NCI-H2081 treated with DMSO at 0.1 percent for 48 hours (cell line): ENCODE data around the gene DIPK1A.

Experiments used
- DNase-seq: peaks from one replicate; lab custom pipeline; 2025; lab: John Stamatoyannopoulos, UW

The DIPK1A gene

DNA sequence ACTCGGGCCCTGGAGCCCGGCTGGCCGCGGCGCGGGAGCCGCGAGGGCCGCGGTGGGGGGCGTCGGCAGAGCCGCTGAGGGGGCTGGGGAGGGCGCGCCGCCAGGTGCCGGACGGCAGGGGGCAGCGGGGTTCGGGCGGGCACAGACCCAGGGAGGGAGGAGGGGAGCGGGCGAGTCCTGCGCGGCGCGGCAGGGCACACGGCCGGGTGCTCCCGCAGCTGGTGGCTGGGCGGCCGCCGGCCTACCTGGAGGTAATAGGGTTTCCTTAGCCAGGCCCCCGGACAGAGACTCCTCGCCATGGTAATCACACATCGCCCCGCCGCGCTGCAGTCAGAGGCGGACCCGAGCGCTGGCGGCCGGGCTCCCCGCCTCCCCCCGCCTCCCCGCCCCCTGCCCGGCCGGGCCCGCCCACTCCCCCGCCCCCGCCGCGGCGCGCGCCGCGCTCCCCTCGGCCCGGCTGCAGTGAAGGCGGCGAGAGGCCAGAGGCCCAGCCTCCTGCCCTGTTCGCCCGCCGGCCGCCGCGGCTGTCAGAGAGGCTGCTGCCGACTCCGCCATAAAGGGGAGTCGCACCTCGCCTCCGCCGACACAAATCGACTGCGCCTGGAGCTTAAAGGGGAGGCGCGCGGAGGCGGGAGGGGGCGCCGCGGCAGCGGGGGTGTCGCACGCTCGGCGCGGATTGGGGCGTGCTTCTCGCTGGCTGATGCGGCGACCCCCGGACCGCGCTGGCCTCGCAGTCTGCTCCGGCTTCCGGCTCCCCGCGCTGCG, at the start of gene DIPK1A:
TSS of gene DIPK1A (minus strand) at position 332 of the 765 bp plus-strand sequence. CDS start at position 299, 33 bp downstream.
- peak; percentile 12 for DNase-seq

DNA sequence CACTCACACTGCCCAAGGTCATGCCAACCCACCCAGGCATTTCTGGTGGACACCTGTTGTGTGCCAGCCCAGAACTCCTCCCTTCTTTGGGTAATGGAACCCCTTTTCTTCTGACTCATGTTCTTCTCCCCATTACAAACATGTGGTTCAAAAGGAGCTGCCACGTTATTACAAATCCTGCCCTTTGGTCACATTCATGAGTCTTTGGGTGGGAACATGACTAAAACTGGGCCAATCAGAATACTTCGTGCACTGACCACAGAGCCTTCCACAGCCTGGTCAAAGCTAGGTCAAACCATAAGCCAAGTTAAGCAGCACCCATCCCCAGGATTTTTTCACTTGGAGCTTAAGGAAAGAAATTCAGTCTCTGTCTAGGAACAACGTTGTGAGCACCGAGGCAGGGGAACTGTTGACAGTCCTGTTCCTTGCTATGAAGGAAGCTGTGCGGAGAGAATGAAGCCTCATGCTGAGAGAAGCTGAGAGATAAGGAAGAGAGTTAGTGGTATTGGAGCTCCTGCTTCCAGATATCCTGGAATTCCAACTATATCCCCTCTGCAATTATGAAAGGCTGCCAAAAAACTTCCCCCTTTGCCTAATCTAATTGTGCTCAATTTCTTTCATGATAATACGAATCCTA, 46.8 kb upstream of the DIPK1A start:
- DNase-seq = no peak

DNA sequence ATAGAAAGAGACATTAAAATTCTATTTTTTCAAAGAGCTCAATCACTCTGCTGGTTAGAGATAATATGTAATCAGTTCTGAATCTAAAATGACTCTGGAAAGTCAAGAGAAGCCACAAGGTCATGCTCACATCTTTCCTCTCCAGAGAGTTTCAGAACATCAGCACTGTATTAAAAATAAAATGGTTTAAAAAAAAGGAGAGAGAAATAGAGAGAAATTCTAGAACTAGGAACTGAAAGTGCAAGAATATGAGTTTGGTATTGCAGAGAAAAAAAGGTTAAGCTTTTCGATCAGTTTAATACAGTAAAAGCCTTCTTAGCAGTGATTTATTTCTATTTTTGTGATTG, 44.0 kb upstream of the DIPK1A start:
- DNase-seq = no peak

DNA sequence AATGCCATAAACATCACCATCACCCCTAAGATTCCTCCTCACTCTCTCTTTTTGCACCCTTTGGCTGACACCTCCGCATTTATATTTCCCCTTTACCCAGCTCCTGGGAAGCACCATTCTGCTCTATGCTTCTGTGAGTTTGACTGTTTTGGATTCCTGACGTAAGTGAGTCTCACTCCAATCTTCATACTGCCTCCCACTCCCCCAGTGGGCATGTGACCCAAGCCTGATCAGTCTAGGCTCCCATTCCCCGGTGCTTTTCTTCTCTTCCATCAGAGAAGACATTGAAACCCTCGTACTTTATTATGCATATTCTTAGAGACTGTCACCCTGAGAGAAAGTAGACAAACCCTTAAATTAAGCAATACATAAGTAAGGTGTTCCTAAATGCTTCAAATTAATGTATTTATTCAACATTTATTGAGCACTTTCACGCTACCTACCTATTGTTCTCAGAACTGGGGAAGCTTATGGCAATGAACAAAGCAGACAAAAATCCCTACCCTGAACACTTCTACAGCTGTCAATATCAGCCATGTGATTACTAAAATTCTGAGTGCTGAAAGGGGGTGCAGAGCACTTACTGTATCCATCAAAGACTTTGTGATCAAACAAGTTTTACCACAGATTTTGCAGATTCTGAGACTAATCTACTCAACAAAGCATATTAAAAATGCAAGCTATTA, 43.4 kb upstream of the DIPK1A start:
- no peak for DNase-seq

DNA sequence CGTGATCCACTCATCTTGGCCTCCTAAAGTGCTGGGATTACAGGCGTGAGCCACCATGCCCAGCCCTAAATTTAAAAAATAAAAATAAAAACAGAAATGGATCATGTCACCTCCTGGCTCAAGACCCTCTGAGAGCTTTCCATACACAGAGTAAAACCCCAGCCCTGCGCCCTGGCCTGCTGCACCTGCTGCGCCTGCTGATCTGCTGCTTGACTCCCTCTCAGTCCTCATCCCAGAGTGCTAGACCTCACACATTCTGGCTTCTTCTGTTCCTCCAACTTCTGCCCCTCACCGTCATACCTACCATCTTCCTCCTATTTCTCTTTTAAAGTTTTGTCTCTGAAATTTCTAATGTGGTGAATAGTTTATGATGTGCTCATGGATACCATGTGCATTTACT, 42.7 kb upstream of the DIPK1A start:
- no peak for DNase-seq

DNA sequence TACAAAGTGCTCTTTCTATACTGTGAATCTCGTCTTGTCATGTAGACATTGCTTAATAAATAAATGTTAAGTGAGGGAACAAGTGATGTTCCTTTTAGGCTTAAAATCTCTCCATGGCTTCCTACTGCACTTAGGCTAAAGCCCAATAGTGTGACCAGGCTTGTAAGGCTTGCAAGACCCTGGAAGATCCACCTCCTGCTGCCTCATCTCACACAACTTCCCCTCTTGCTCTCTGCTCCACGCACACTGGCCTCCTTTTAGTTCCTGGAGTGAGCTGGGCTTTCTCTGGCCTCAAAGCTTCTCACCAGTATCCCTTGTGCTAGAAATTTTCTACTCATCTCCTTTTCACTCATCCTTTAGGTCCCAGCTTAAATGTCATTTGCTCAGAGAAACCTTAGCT, 41.5 kb upstream of the DIPK1A start:
- no peak for DNase-seq

DNA sequence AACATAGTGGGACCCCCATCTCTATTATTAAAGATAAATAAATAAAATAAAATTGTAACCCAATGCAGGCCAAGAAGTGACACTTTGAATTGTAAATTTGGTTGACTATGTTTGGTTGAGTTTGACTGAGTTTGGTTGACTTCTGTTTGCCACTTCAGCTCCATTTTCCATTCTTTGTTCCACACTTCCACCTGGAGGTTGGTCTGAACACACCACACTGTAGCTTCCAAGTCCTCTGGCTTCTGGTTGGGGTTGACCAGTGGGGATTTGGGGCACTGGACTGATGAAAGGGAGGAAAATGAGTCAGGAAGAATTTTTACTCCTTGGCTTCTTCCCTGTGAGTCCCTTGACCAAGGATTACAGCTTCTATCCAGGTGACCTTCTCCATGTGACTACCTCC, 40.6 kb upstream of the DIPK1A start:
- DNase-seq = no peak

DNA sequence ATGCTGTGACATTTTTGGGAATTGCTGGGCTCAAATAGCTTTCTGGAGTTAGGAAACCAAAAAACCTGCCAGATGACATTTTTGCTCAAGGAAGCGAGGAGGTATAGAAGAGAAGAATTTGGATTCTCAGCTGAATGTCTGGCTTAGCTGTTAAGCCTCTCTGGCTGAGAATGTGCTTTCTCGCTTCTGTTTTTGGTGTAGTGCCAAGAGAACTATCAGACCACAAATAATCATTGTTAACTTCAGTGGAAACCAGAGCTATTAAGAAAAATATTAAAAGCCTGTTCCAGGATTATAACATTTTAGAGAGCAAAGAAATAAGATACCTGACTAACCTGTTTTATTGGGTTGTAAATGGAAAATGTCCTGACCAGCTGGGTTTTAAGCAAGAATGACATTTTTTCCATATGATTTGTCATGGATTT, 39.5 kb upstream of the DIPK1A start:
- no peak for DNase-seq

DNA sequence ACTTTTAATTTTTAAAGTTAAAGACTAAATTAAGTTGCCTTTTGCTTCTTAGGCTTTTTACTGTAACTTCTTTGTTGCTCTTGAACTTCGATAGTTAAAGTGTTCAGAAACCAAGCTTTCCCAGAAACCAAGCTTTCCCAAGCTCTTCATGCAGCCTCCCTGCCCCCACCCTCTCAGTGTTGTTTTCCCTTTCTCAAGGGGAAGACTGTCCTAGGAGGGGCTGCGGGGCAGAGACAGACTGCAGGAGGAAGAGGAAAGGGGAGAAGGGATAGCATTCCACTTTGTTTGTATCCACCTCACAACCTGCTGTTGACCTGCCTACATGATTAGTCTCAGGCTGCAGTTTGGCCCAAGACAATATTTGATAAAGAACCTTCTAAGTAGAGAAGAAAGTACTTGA, 39.0 kb upstream of the DIPK1A start:
- no peak for DNase-seq

DNA sequence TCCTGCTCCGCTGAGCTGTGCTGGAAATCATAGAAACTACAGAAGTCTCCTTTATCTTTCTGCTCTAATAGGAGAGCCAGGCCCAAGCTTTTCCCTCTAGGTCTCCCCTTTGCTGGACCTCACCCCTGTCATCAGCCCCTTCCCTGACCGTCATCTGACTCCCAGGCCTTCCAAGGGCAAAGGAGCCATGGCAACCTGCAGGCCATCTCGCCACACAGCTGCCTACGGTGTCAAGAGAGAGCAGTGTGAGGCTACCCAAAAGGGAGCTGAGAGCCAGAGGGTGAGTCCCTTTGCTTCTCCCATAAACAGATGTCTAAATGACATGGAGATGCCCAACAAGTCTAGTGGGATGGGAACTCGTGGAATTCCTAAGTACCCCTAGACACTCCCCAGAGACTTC, 37.6 kb upstream of the DIPK1A start:
- no peak for DNase-seq

DNA sequence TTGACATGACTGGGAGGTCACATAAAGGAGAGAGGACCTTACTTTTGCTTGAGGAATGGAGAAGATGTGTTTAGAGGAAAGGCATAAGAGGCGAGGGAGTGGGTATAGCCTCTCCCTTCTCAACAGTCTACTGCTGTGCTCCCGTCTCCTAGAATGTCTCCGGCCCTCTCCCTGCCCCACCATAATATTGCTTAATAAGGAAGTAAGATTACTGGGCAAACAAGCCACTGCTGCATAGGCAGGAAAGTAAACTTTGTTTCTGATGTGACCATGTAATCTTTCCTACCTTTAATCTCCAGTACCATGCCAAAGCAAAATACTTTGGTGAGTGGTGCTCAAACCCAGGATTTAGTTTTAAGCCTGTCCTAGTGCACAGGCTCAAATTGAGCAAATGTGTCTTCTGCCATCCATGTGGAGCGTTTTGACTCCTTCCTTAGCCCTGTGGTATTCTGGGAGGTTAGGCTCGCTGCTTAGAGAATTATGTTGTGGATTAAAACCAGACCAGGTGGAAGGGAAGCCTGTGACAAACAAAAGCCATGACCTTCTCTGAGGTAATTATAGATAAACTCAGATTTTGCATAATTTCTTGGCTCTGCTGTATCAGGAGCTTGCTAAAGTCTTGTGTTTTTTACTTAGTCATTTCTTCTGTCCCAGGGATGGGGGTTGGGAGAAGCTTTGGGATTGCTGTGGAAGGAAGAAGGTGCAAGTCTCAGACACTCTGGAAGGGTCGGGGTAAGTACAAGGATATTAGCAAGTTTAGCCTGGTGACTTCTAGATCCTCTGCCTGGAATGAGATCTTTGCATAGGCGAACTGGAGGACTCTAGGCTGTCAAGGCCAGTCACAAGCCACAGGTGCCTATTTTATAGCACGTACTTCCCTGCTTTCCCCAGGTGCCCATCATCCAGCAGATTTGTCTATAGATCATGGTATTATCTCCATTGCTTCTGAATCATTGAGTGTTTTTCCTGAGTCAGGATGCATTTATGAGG, 34.5 kb upstream of the DIPK1A start:
- no peak for DNase-seq

DNA sequence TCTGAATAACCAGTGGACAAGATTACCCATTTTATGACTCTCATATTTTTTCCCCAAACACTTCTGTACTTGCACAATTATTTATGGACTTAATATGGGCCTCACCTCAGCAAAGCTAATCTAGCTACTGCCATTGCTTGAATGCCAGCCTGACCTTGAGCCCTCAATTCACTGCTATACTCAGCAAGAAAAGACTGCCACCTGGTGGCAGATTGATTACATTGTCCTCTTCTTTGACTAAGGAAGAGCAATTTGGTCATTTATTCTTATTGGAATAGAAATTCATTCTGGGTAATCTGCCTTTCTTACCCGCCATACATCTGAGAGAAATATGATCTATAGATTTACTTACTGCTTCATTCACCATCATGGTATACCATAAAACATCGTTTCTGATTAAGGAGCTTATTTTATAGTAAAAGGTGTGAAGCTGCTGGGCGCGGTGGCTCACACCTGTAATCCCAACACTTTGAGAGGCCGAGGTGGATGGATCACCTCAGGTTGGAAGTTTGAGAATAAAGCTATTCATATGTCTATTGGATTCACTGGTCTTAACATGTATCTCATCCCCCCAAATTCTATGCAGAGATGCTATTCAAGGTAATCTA, 32.9 kb upstream of the DIPK1A start:
- DNase-seq = peak; percentile 2

DNA sequence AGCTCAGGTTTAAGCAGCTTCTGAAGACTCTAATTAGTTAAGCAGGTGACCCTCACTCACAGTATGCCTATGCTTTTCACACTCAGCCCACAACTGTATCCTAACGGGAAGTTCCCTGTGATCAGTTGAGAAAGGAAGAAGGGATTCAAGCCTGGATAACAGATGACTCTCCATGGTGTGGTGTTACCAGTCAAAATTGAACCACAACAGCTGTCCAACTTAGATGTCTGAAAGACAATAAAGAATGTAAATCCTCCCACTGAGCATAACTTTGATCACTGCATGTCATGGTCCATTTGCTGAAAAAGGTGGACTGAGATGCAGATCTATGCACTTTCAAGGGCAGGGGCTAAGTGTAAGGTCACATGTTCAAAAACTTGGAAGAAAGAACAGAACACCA, 32.3 kb upstream of the DIPK1A start:
- no peak for DNase-seq

DNA sequence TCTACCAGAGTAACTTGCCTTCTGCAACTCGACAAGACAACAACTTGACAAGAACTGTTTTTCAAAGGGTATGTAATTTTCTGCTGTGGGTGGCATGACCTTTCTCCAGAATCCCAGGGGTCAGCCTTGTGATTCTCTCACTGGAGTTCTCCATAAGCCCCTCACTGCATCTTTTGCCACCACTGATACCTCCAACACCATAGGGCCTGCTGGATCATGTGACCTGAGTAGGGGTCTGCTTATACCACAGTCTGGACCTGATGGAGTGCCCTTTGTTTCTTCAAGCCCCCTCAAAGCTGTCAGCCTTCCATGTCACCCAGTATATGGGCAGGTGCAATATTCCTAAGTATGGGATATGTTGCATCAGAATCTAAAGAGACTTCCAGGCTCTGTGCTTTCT, 31.6 kb upstream of the DIPK1A start:
- no peak for DNase-seq

DNA sequence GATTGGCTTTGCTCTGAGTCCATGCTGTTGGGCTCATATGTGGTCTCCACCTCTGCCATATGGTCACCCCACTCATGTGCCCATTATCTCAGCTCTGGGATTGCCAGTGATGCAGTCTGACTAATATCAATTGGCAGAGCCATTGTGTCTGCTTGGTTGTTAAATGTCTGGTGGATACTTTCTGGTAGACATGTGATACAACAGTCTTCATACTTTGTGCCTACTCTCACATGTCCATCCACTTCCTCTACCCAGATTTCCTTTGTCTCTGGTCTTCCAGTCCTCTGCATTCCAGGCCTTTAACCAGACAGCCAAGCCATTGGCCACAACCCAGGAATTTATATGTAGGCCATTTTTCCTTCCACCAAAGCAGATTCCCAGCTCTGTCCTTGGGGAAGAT, 30.8 kb upstream of the DIPK1A start:
- DNase-seq = no peak

DNA sequence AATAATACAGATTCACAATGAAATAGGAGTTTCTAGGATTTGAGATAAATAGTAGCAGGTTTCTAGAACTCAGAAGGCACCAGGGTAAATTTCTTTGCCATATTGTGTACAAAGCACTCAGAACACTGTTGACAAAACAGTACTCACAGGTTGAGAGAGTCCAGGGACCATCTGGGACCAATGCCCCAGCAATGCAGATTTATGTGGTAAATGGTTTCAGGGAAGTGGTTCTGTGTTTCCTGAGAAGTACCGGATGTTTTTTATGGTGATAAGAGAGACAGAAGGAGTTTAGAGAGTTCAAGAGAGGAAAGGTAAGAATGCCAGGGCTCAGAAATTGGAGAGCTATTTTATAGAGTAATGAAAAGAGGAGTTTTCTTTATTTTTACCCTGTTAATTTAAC, 29.6 kb upstream of the DIPK1A start:
- no peak for DNase-seq

DNA sequence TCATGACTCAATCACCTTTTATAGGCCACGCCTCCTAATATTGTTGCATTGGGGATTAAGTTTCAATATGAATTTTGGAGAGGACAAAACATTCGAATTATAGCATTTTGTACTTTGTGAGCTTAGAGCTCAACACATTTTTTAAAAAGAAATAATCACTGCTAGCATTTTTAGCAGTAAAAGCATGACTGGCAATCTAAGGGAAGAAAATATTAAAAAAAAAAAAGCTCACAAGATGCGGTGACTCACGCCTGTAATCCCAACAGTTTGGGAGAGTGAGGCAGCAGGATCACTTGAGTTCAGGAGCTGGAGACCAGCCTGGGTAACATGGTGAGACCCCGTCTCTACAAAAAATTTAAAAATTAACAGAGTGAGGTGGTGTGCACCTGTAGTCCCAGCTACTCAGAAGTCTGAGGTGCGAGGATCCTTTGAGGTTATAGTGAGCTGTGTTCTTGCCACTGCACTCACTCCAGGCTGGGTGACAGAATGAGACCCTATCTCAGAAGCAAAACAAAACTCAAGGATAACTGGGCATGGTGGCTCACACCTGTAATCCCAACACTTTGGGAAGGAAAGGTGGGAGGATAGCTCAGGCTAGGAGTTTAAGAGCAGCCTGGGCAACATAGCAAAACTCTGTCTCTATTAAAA, 28.8 kb upstream of the DIPK1A start:
- no peak for DNase-seq

DNA sequence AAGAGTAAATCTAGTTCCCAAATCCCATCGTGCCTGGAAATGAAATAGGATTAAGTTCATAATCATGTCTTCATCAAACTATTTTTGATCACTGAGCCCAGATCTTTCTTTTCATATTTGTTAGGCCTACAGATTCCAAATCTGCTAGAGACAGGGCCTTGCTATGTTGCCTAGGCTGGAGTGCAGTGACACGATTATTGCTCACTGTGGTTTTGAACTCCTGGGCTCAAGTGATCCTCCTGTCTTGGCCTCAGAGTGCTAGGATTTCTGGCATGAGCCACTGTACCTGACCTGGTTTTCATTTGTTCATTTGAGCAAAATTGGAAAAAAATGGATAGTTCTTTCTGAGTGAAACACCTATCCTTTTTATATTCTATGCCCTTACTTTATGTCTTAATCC, 28.0 kb upstream of the DIPK1A start:
- DNase-seq = no peak

DNA sequence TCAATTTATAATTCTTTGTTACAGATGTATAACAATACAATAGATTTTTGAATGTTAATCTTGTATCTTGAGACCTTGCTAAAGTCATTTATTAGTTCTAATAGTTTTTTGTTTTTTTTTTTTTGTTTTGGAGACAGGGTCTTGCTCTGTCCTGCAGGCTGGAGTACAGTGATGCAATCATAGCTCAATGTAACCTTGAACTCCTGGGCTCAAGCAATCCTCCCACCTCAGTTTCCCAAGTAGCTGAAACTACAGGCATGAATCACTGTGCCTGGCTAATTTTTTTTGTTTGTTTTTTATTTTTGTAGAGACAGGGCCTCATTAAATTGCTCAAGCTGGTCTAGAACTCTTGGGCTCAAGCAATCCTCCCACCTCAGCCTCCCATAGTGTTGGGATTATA, 26.2 kb upstream of the DIPK1A start:
- DNase-seq = no peak

DNA sequence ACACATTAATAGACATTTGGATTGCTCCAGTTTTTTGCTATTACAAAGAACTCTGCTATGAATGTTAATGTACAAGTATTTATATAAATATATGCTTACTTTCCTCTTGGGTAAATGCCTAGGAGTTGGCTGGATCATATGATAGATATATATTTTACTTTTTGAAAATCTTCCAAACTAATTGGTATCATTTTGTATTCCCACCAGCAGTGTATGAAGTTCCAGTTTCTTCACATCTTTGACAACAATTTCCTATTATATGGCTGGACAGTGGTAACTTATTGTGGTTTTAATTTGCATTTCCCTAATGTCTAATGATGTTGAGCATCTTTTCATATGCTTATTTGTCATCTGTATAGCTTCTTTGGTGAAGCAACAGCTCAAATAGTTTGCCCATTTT, 23.8 kb upstream of the DIPK1A start:
- DNase-seq = no peak
